ENCODE data around the gene CSK.

The CSK gene

DNA sequence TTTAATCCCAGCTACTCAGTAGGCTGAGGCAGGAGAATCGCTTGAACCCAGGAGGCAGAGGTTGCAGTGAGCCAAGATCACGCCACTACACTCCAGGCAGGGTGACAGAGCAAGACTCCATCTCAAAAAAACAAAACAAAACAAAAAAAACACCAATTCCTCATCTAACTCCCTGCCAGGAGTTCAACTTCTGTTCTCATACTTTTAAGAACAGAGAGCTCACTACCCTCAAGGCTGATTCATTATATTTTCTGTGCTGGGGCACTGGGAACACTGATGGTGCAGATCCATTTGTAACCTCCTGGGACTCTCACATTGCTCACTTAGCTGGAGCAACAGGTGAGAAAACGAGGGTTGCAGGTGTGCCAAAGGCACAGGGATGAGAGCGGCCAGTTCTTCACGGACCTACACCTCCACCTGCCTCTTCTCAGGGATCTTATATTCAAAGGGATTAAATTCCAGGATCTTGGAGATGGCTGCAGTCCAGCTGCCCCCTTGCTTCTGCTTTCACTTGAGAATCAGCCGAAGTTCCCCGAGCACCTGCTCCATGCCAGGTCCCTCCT, 12.3 kb upstream of the CSK start:
- no peak overlapping the region for H3K27ac ChIP-seq (ENCODE audit: low read depth, low read length)
- peaks cover 0 to 12% (median 5%) of the 10 kb centered on the region in 5 donors for H3K4me1 ChIP-seq (ENCODE audit: control insufficient read depth in 5 of 5, insufficient read depth in 5 of 5, low read length in 5 of 5)
- peaks cover 0 to 18% (median 4%) of the 10 kb centered on the region in 5 donors for H3K27me3 ChIP-seq (ENCODE audit: control insufficient read depth in 5 of 5, insufficient read depth in 4 of 5, low read length in 5 of 5)
- no peaks in the 10 kb centered on the region for H3K36me3 ChIP-seq (ENCODE audit: control insufficient read depth in 5 of 5, insufficient read depth in 5 of 5, low read length in 5 of 5)
- H3K4me3 ChIP-seq (ENCODE audit: low read depth in 1 of 5, low read length in 5 of 5): no peak overlapping the region
- no peaks in the 10 kb centered on the region for H3K9me3 ChIP-seq (ENCODE audit: control insufficient read depth in 5 of 5, low read length in 5 of 5)
- no peak overlapping the region for H3K9ac ChIP-seq (ENCODE audit: low read length in 5 of 5)

DNA sequence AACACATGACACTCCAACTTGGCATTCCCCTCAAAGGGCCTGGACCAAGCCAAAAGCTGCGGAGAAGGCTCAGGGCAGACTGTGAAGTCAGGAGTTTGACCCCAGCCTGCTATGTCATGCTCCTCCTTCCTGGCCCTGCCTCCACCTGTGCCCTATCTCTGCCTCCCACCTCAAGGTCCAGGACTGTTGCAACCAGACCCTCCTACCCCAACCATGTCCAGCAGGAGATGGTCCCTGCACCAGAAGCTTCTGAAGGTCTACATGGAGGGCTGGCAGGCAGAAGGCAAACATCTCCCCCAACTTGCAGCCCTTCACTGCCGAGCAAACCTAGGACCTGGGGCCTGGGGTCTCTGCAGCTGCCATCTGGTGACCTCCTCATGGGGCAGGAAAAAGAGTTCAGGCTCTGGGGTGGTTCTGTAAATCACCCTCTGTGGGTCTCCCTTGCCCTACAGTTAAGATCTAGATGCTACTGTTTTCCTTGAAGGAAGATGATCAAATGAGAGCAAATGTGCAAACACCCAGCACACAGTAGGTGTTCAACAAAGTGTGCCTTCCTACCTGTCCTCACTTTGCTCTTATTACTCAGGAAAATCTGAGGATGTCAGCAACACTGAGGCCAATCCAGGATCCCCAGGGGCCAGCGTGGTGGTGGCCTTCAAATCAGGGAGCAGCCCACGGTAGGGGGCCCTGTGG, 11.5 kb upstream of the CSK start:
- Histone ChIP-seq H3K36me3 (ENCODE audit: control insufficient read depth in 5 of 5, insufficient read depth in 5 of 5, low read length in 5 of 5) (no peaks in the 10 kb centered on the region), H3K9ac (ENCODE audit: low read length in 5 of 5) (no peak overlapping the region), H3K27ac (ENCODE audit: low read depth, low read length) (no peak overlapping the region), H3K27me3 (ENCODE audit: control insufficient read depth in 5 of 5, insufficient read depth in 4 of 5, low read length in 5 of 5) (peaks cover 0 to 18% (median 4%) of the 10 kb centered on the region in 5 donors), H3K4me3 (ENCODE audit: low read depth in 1 of 5, low read length in 5 of 5) (no peak overlapping the region), H3K9me3 (ENCODE audit: control insufficient read depth in 5 of 5, low read length in 5 of 5) (no peaks in the 10 kb centered on the region), H3K4me1 (ENCODE audit: control insufficient read depth in 5 of 5, insufficient read depth in 5 of 5, low read length in 5 of 5) (peaks cover 0 to 14% (median 7%) of the 10 kb centered on the region in 5 donors)

DNA sequence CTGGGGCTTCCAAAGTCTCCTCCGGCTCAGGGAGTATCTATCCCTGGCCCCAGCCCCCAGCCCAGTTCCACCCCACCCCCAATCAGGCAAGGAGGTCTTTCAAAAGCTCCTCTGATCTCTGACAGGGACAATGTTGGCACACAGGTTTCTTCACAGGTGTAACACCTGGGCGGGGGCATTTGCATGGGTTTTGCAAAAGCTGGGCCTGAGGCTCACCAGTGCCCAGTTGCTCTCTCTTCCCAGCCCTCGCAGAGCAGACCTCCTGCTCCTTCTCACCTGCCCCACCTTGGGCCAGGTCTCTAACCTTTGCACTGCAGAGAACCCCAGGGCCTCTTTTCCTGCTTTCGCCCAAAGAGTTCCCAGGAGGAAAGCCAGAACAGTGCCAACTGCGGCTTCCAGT, 8.6 kb upstream of the CSK start:
- H3K4me3 ChIP-seq (ENCODE audit: low read depth in 1 of 5, low read length in 5 of 5): no peak overlapping the region
- no peaks in the 10 kb centered on the region for H3K9me3 ChIP-seq (ENCODE audit: control insufficient read depth in 5 of 5, low read length in 5 of 5)
- peaks cover 0 to 44% (median 32%) of the 10 kb centered on the region in 5 donors for H3K4me1 ChIP-seq (ENCODE audit: control insufficient read depth in 5 of 5, insufficient read depth in 5 of 5, low read length in 5 of 5)
- H3K27ac ChIP-seq (ENCODE audit: low read depth, low read length): no peak overlapping the region
- peaks cover 0 to 7% (median 0%) of the 10 kb centered on the region in 5 donors for H3K27me3 ChIP-seq (ENCODE audit: control insufficient read depth in 5 of 5, insufficient read depth in 4 of 5, low read length in 5 of 5)
- H3K36me3 ChIP-seq (ENCODE audit: control insufficient read depth in 5 of 5, insufficient read depth in 5 of 5, low read length in 5 of 5): no peaks in the 10 kb centered on the region
- H3K9ac ChIP-seq (ENCODE audit: low read length in 5 of 5): no peak overlapping the region

DNA sequence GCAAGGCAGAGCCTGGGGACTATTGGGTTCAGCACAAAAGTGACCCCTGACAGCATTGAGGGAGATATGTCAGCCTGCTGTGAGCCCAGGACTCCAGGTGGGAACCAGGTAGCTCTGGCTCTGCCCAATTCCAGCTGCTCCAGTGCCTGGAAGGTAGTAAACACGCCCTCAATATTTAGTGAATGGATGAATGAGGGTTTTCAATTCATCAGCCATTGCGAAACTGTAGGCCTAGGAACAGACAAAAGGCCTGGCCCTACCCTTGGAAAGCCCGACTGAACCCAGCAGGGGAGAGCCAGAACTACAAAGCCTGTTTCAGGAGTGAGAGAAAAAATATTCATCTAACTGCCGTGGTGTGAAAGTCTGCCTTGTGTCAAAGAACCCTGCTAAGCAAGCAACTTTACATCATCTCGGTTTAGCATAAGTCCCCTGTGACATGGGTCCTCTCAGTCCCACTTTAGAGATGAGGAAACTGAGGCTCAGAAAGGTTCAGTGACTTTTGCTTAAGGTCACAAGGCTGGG, 8.1 kb upstream of the CSK start:
- Histone ChIP-seq H3K9me3 (ENCODE audit: control insufficient read depth in 5 of 5, low read length in 5 of 5) (no peaks in the 10 kb centered on the region), H3K27me3 (ENCODE audit: control insufficient read depth in 5 of 5, insufficient read depth in 4 of 5, low read length in 5 of 5) (peaks cover 0 to 7% (median 0%) of the 10 kb centered on the region in 5 donors), H3K4me1 (ENCODE audit: control insufficient read depth in 5 of 5, insufficient read depth in 5 of 5, low read length in 5 of 5) (peaks cover 0 to 45% (median 29%) of the 10 kb centered on the region in 5 donors), H3K27ac (ENCODE audit: low read depth, low read length) (no peak overlapping the region), H3K4me3 (ENCODE audit: low read depth in 1 of 5, low read length in 5 of 5) (no peak overlapping the region), H3K9ac (ENCODE audit: low read length in 5 of 5) (no peak overlapping the region), H3K36me3 (ENCODE audit: control insufficient read depth in 5 of 5, insufficient read depth in 5 of 5, low read length in 5 of 5) (no peaks in the 10 kb centered on the region)

DNA sequence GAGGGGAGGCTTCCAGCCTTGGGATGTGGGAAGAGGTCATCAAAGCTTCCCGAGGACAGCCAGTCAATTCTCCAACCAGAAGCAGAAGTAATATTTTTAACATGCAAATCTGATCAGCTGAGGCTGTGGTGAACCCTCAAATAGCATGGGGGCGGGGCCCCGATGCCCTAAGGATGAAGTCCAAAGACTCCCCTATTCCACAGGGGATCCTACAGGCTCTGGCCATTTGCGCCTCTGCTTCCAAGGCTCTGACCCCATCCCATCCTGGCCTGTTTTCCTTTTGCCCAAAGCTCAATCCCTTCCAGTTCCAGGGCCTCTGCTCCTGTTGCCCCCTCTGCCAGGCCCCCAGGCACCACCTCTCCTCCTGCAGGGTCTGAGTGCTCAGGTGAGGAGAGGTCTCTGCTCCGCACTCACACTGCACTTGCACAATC, 6.7 kb upstream of the CSK start:
- H3K9me3 ChIP-seq (ENCODE audit: control insufficient read depth in 5 of 5, low read length in 5 of 5): no peaks in the 10 kb centered on the region
- H3K36me3 ChIP-seq (ENCODE audit: control insufficient read depth in 5 of 5, insufficient read depth in 5 of 5, low read length in 5 of 5): no peaks in the 10 kb centered on the region
- H3K27me3 ChIP-seq (ENCODE audit: control insufficient read depth in 5 of 5, insufficient read depth in 4 of 5, low read length in 5 of 5): peaks cover 0 to 3% (median 0%) of the 10 kb centered on the region in 5 donors
- H3K4me1 ChIP-seq (ENCODE audit: control insufficient read depth in 5 of 5, insufficient read depth in 5 of 5, low read length in 5 of 5): peaks cover 0 to 49% (median 30%) of the 10 kb centered on the region in 5 donors
- H3K27ac ChIP-seq (ENCODE audit: low read depth, low read length): no peak overlapping the region
- no peak overlapping the region for H3K9ac ChIP-seq (ENCODE audit: low read length in 5 of 5)
- no peak overlapping the region for H3K4me3 ChIP-seq (ENCODE audit: low read depth in 1 of 5, low read length in 5 of 5)

DNA sequence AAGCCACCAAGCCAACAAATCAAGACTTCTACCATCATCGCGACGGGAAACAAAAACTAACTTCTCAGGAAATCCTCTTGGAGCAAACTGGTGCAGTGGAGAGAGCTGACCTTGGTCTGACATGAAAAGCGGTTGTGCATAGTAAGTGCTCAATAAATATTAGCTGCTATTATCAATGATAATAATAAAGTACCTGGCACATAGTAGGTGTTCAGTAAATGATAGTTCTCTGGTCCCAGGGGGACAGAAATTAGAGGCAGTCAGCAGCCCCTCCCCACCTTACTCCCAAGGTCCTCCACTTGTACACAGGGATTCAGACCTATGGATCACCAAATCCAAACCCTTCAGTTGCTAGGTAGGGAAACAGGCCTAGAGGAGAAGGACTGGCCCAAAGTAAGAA, 6.0 kb upstream of the CSK start:
- no peaks in the 10 kb centered on the region for H3K9me3 ChIP-seq (ENCODE audit: control insufficient read depth in 5 of 5, low read length in 5 of 5)
- H3K4me3 ChIP-seq (ENCODE audit: low read depth in 1 of 5, low read length in 5 of 5): no peak overlapping the region
- H3K4me1 ChIP-seq (ENCODE audit: control insufficient read depth in 5 of 5, insufficient read depth in 5 of 5, low read length in 5 of 5): peaks cover 1 to 55% (median 37%) of the 10 kb centered on the region in 5 donors
- no peak overlapping the region for H3K9ac ChIP-seq (ENCODE audit: low read length in 5 of 5)
- no peak overlapping the region for H3K27ac ChIP-seq (ENCODE audit: low read depth, low read length)
- H3K27me3 ChIP-seq (ENCODE audit: control insufficient read depth in 5 of 5, insufficient read depth in 4 of 5, low read length in 5 of 5): no peaks in the 10 kb centered on the region
- H3K36me3 ChIP-seq (ENCODE audit: control insufficient read depth in 5 of 5, insufficient read depth in 5 of 5, low read length in 5 of 5): no peaks in the 10 kb centered on the region

DNA sequence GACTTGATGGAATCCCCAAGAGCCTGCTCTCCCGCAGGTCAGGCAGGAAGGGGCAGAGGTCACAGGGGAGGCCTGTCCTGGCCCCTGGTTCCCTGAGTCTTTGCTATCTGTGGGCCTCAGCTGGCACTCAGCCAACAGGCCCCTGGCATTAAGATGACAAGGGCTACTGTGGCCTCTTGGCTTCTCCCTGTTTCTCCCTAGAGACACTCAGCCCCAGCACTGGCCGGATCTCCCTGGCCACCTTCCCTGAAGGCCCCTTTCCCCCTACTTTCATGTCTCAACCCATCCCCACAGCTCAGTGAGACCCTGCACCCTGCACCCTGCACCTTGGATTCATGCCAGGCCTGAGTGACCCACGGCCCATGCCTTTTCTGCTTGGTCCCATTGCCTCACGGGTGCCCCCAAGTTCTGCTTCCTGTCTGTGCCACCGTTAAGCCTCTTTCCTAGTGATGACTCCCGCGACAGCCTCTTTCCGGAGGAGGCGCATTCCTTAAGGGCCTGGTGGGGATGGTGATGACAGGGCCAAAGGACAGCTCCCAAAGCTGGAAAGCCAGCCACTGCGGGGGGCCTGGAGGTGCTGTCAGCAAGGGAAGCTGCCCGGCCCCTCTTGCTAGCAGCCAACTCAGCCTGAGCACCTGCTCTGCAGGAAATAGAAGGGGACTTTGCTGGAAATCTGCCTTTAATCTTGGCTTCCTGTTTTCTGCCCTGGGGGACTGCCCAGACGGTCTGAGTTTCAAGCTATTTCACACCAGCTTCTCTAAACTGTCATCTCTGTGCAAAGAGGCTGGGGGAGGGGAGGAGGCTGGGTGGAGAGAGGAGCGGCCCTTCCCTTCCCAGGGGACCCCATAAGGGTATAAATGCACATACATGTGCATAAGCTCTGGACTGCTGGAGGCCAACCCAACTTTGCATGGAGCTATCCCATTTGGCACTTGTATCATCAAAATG, 4.8 kb upstream of the CSK start:
- peaks cover 3 to 56% (median 43%) of the 10 kb centered on the region in 5 donors for H3K4me1 ChIP-seq (ENCODE audit: control insufficient read depth in 5 of 5, insufficient read depth in 5 of 5, low read length in 5 of 5)
- H3K27me3 ChIP-seq (ENCODE audit: control insufficient read depth in 5 of 5, insufficient read depth in 4 of 5, low read length in 5 of 5): no peaks in the 10 kb centered on the region
- H3K36me3 ChIP-seq (ENCODE audit: control insufficient read depth in 5 of 5, insufficient read depth in 5 of 5, low read length in 5 of 5): no peaks in the 10 kb centered on the region
- peak overlapping the region in 2 of 5 donors; percentile 4 to 14 for H3K4me3 ChIP-seq (ENCODE audit: low read depth in 1 of 5, low read length in 5 of 5)
- H3K9ac ChIP-seq (ENCODE audit: low read length in 5 of 5): peak overlapping the region in 1 of 5 donors; percentile 53
- no peak overlapping the region for H3K27ac ChIP-seq (ENCODE audit: low read depth, low read length)
- H3K9me3 ChIP-seq (ENCODE audit: control insufficient read depth in 5 of 5, low read length in 5 of 5): no peaks in the 10 kb centered on the region

DNA sequence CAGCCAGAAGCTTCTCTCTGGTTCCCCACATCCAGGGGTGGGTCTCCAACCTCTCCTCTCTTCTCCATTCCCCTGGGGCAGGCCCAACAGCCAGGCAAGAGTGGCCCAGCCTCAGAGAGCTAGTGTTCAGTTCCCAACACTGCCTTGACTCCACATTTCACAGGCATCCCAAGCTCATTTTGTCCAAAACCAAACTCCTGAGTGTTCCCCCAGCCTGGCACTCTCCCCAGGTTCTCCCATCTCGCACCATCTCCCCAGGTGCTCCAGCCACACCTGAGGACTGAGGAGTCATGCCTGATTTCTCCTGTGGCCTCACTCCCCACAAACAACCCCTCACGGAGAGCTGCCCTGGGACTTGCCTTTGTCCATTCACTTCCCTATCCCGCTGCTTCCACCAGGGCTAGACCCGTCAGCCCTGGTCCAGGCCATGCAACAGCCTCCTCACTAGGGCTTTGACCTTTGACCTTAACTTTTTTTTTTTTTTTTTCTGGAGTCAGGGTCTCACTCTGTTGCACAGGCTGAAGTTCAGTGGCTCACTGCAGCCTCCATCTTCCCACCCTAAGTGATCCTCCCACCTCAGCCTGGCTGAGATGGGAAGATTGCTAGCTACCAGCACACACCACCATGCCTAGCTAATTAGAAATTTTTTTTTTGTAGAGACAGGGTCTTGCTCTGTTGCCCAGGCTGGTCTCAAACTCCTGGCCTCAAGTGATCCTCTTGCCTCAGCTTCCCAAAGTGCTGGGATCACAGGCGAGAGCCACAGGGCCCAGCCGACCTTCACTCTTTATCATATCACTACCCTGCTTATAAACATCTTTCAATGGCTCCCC, 3.9 kb upstream of the CSK start:
- H3K4me1 ChIP-seq (ENCODE audit: control insufficient read depth in 5 of 5, insufficient read depth in 5 of 5, low read length in 5 of 5): peaks cover 5 to 62% (median 49%) of the 10 kb centered on the region in 5 donors
- no peak overlapping the region for H3K4me3 ChIP-seq (ENCODE audit: low read depth in 1 of 5, low read length in 5 of 5)
- no peak overlapping the region for H3K27ac ChIP-seq (ENCODE audit: low read depth, low read length)
- H3K36me3 ChIP-seq (ENCODE audit: control insufficient read depth in 5 of 5, insufficient read depth in 5 of 5, low read length in 5 of 5): no peaks in the 10 kb centered on the region
- peak overlapping the region in 2 of 5 donors; percentile 2 to 53 for H3K9ac ChIP-seq (ENCODE audit: low read length in 5 of 5)
- no peaks in the 10 kb centered on the region for H3K27me3 ChIP-seq (ENCODE audit: control insufficient read depth in 5 of 5, insufficient read depth in 4 of 5, low read length in 5 of 5)
- H3K9me3 ChIP-seq (ENCODE audit: control insufficient read depth in 5 of 5, low read length in 5 of 5): no peaks in the 10 kb centered on the region

DNA sequence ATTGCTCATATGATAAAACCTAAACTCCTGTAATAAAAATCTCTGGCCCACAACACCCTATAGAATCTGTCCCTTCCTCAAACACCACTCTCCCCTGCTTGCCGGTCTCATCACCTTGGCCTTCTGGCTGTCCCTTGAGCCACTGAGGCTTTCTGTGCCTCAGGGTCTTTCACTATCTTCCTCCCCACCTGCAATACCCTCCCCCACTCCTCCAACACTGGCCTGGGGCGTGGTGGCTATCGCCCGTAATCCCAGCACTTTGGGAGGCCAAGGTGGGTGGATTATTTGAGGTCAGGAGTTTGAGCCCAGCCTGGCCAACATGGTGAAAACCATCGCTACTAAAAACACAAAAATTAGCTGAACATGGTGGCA, 3.3 kb upstream of the CSK start:
- H3K4me3 ChIP-seq (ENCODE audit: low read depth in 1 of 5, low read length in 5 of 5): no peak overlapping the region

More for the DNA sequence above, 3.3 kb upstream of the CSK start:
- no peak overlapping the region for H3K9ac ChIP-seq (ENCODE audit: low read length in 5 of 5)
- no peaks in the 10 kb centered on the region for H3K27me3 ChIP-seq (ENCODE audit: control insufficient read depth in 5 of 5, insufficient read depth in 4 of 5, low read length in 5 of 5)
- peaks cover 8 to 68% (median 55%) of the 10 kb centered on the region in 5 donors for H3K4me1 ChIP-seq (ENCODE audit: control insufficient read depth in 5 of 5, insufficient read depth in 5 of 5, low read length in 5 of 5)
- no peak overlapping the region for H3K27ac ChIP-seq (ENCODE audit: low read depth, low read length)
- H3K9me3 ChIP-seq (ENCODE audit: control insufficient read depth in 5 of 5, low read length in 5 of 5): no peaks in the 10 kb centered on the region
- no peaks in the 10 kb centered on the region for H3K36me3 ChIP-seq (ENCODE audit: control insufficient read depth in 5 of 5, insufficient read depth in 5 of 5, low read length in 5 of 5)
